CD14-positive monocyte (primary cell): ENCODE data around the gene FKBP15. TPM values are rescaled to one million over a fixed set of nuclear protein-coding genes. Genes with fewer than 3 reads are reported as not detected.

ENCODE experiments used
- DNase-seq, 3 donors: peaks; one replicate each; pipeline ENCODE4 v3.0.0-alpha.2; 2011 to 2022
- H2AFZ ChIP-seq: 2 replicates; pipeline ENCODE4 v1.6.0; 2012; ENCODE audit warnings: mild to moderate bottlenecking, low read depth, low read length, inconsistent platforms; ENCODE audit not compliant: insufficient read depth, poor library complexity, severe bottlenecking
- H3K27ac ChIP-seq, 2 donors: 1 replicate in 1 of 2; 2 replicates in 1 of 2; pipeline ENCODE4 v1.5.1; 2012 to 2013; ENCODE audit warnings: low read length in 2 of 2, control low read depth in 1 of 2, inconsistent platforms in 1 of 2, low read depth in 1 of 2, mild to moderate bottlenecking in 1 of 2
- H3K27me3 ChIP-seq, 2 donors: one replicate each; pipeline versions ENCODE4 v1.6.0 to v1.6.1; 2011 to 2013; ENCODE audit warnings: low read length in 2 of 2; ENCODE audit not compliant: control insufficient read depth in 2 of 2, insufficient read depth in 2 of 2
- H3K36me3 ChIP-seq, 2 donors: replicated peaks in 1 of 2; 1 replicate in 1 of 2; 2 replicates in 1 of 2; pipeline versions ENCODE4 v1.5.1 to v1.6.1; 2012 to 2013; ENCODE audit warnings: low read length in 2 of 2, control low read depth in 1 of 2, inconsistent platforms in 1 of 2, mild to moderate bottlenecking in 1 of 2; ENCODE audit not compliant: insufficient read depth in 2 of 2, control insufficient read depth in 1 of 2
- H3K4me1 ChIP-seq, 2 donors: 1 replicate in 1 of 2; 2 replicates in 1 of 2; pipeline versions ENCODE4 v1.5.1 to v1.6.1; 2012 to 2013; ENCODE audit warnings: low read length in 2 of 2, control low read depth in 1 of 2, inconsistent platforms in 1 of 2, mild to moderate bottlenecking in 1 of 2, moderate library complexity in 1 of 2; ENCODE audit not compliant: insufficient read depth in 2 of 2, control insufficient read depth in 1 of 2
- H3K4me2 ChIP-seq: replicated peaks from 2 replicates; pipeline ENCODE3; 2012; ENCODE audit warnings: low read length, moderate library complexity, mild to moderate bottlenecking; ENCODE audit not compliant: poor library complexity, severe bottlenecking; ENCODE audit errors: extremely low read depth
- H3K4me3 ChIP-seq, 3 experiments: fragments of 200-600 bp in 1 of 3; sonication (generic) in 1 of 3; replicated peaks in 1 of 3; 1 replicate in 2 of 3; 2 replicates in 1 of 3; pipeline ENCODE4 v1.5.1; 2011 to 2013; ENCODE audit warnings: low read length in 3 of 3, mild to moderate bottlenecking in 3 of 3, control low read depth in 2 of 3, low read depth in 2 of 3, inconsistent platforms in 1 of 3, moderate library complexity in 1 of 3
- H3K79me2 ChIP-seq: 2 replicates; pipeline ENCODE4 v1.6.0; 2012; ENCODE audit warnings: mild to moderate bottlenecking, control low read depth, inconsistent platforms, low read length, moderate library complexity; ENCODE audit not compliant: insufficient read depth
- H3K9ac ChIP-seq: 2 replicates; pipeline ENCODE4 v1.6.0; 2017; ENCODE audit warnings: low read length, mild to moderate bottlenecking; ENCODE audit not compliant: insufficient read depth, poor library complexity, severe bottlenecking
- H3K9me3 ChIP-seq, 2 donors: replicated peaks in 1 of 2; 1 replicate in 1 of 2; 2 replicates in 1 of 2; pipeline versions ENCODE4 v1.5.1 to v1.6.1; 2012 to 2013; ENCODE audit warnings: low read length in 2 of 2, control low read depth in 1 of 2; ENCODE audit not compliant: control insufficient read depth in 1 of 2, insufficient read depth in 1 of 2
- H4K20me1 ChIP-seq: 2 replicates; pipeline ENCODE4 v1.6.0; 2012; ENCODE audit warnings: mild to moderate bottlenecking, low read length, control low read depth, moderate library complexity; ENCODE audit not compliant: insufficient read depth
- H3K27ac Mint-ChIP-seq, 7 donors: one replicate each; pipeline ENCODE4 v1.8.0; 2020; ENCODE audit warnings: mild to moderate bottlenecking in 7 of 7, mixed read lengths in 7 of 7, moderate library complexity in 6 of 7, inconsistent platforms in 2 of 7
- H3K27me3 Mint-ChIP-seq, 3 donors: one replicate each; pipeline ENCODE4 v1.8.0; 2021 to 2022; ENCODE audit warnings: low read depth in 3 of 3, mild to moderate bottlenecking in 3 of 3, mixed read lengths in 3 of 3, moderate library complexity in 3 of 3, inconsistent platforms in 1 of 3
- H3K36me3 Mint-ChIP-seq, 2 donors: one replicate each; pipeline ENCODE4 v1.8.0; 2020; ENCODE audit warnings: mixed read lengths in 2 of 2, inconsistent platforms in 1 of 2, mild to moderate bottlenecking in 1 of 2
- H3K4me1 Mint-ChIP-seq: one replicate; pipeline ENCODE4 v1.8.0; 2020; ENCODE audit warnings: mild to moderate bottlenecking, mixed read lengths
- H3K4me3 Mint-ChIP-seq, 2 donors: one replicate each; pipeline ENCODE4 v1.8.0; 2020; ENCODE audit warnings: mild to moderate bottlenecking in 2 of 2, mixed read lengths in 2 of 2, moderate library complexity in 1 of 2
- H3K9me3 Mint-ChIP-seq, 7 donors: one replicate each; pipeline ENCODE4 v1.8.0; 2020 to 2022; ENCODE audit warnings: mixed read lengths in 7 of 7, mild to moderate bottlenecking in 6 of 7, moderate library complexity in 6 of 7, inconsistent platforms in 2 of 7
- WGBS: methylation state at CpG from one replicate; pipeline ENCODE4 v1.1.5; 2013; ENCODE audit warnings: missing lambda C conversion rate; ENCODE audit not compliant: insufficient coverage; 5-methylcytosine and 5-hydroxymethylcytosine counted together
- intact Hi-C, 2 donors: fragments of 100-400 bp; cut with micrococcal nuclease; formaldehyde crosslinking; loops; one replicate each; pipeline versions ENCODE4 v1.15.0 to v1.15.1; 2023
- polyA plus RNA-seq, 3 donors: library from polyadenylated mRNA; depleted of rRNA in 1 of 3; unstranded in 2 of 3; stranded (reverse) in 1 of 3; fragments of 300-500 nt in 2 of 3; fragments of >200 nt in 1 of 3; fragmentation: Illumina TruSeq in 2 of 3; gene quantifications; 1 replicate in 2 of 3; 2 replicates in 1 of 3; pipeline ENCODE4 v1.2.3, GENCODE V29; 2012 to 2021
- TF ChIP-seq, protein P1 (sequence below): fragments of 200-600 bp; IDR thresholded peaks from one replicate; pipeline ENCODE4 v1.8.0; 2022; ENCODE audit warnings: antibody characterized with exemption, mild to moderate bottlenecking

FKBP15 gene
- polyA plus RNA-seq, 3 donors = 32.3 to 120 (median 55.7) TPM

DNA sequence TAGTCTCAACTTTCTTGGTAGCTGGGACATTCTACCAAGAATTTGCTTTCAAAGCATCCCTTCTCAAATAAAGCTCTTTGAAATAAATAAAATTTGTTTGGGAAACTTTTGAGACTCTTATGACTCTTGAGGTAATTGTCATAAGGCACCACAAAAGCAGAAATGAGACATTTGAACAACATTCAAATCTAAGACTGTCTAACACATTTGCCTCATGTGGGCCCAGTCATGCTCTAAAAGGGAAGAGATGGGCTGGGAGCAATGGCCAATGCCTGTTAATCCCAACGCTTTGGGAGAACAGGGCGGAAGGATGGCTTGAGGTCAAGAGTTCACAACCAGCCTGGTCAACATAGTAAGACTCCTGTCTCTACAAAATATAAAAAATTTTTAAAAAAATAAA is 43.8 kb downstream of the FKBP15 start:
- Mint-ChIP-seq H3K27ac (peak overlapping the region; percentile 41 to 91 (median 70)), H3K9me3 (peaks cover 0 to 14% (median 2%) of the 10 kb centered on the region in 7 donors), H3K4me3 (no peak overlapping the region), H3K36me3 (peaks cover 87 to 93% of the 10 kb centered on the region in 2 donors), H3K27me3 (no peaks in the 10 kb centered on the region), H3K4me1 (peaks cover 21% of the 10 kb centered on the region)
- Histone ChIP-seq H3K4me1 (peaks cover 0 to 5% of the 10 kb centered on the region in 2 donors), H3K9ac (no peak overlapping the region), H3K4me3 (no peak overlapping the region), H3K36me3 (peaks cover 96 to 100% of the 10 kb centered on the region in 2 donors), H4K20me1 (peaks cover 88% of the 10 kb centered on the region), H2AFZ (no peak overlapping the region), H3K27ac (peak overlapping the region; percentile 49 to 81), H3K27me3 (no peaks in the 10 kb centered on the region), H3K79me2 (peaks cover 36% of the 10 kb centered on the region), H3K9me3 (no peaks in the 10 kb centered on the region), H3K4me2 (no peak overlapping the region)
- peak in 2 of 3 donors; percentile 44 to 49 for DNase-seq
- TF ChIP-seq, protein P1, sequence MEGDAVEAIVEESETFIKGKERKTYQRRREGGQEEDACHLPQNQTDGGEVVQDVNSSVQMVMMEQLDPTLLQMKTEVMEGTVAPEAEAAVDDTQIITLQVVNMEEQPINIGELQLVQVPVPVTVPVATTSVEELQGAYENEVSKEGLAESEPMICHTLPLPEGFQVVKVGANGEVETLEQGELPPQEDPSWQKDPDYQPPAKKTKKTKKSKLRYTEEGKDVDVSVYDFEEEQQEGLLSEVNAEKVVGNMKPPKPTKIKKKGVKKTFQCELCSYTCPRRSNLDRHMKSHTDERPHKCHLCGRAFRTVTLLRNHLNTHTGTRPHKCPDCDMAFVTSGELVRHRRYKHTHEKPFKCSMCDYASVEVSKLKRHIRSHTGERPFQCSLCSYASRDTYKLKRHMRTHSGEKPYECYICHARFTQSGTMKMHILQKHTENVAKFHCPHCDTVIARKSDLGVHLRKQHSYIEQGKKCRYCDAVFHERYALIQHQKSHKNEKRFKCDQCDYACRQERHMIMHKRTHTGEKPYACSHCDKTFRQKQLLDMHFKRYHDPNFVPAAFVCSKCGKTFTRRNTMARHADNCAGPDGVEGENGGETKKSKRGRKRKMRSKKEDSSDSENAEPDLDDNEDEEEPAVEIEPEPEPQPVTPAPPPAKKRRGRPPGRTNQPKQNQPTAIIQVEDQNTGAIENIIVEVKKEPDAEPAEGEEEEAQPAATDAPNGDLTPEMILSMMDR = no peak
- intact Hi-C loops = no loop called here
- no CpG with 5 or more reads among the region's 2 CpGs for WGBS

DNA sequence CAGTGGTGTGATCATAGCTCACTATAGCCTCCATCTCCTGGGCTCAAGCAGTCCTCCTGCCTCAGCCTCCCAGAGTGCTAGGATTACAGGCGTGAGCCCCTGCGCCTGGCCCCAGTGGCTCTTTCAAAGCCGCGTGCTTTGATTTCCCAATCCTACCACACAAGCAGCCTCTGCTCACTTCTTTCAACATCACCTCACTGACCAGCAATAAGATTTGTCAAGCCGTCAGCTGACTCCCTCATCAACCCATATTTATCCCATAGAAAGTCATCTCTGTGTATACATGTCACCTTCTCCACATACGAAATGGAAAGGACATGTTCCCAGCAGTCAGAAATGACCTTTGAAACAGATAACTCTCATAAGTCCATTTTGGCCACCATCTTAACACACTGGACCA is 44.3 kb downstream of the FKBP15 start:
- H3K36me3 ChIP-seq = peaks cover 92 to 100% of the 10 kb centered on the region in 2 donors
- TF ChIP-seq, protein P1 = no peak
- H3K27ac Mint-ChIP-seq = peak overlapping the region; percentile 41 to 91 (median 70)

More for the DNA sequence above, 44.3 kb downstream of the FKBP15 start:
- Histone ChIP-seq H2AFZ (no peak overlapping the region), H3K9ac (no peak overlapping the region), H3K9me3 (no peaks in the 10 kb centered on the region), H3K79me2 (peaks cover 33% of the 10 kb centered on the region), H3K27me3 (no peaks in the 10 kb centered on the region), H4K20me1 (peaks cover 85% of the 10 kb centered on the region), H3K4me1 (peaks cover 0 to 5% of the 10 kb centered on the region in 2 donors), H3K4me3 (no peak overlapping the region), H3K4me2 (no peak overlapping the region), H3K27ac (peak overlapping the region; percentile 3 to 81)
- Mint-ChIP-seq H3K36me3 (peaks cover 87 to 93% of the 10 kb centered on the region in 2 donors), H3K4me1 (peaks cover 21% of the 10 kb centered on the region), H3K4me3 (no peak overlapping the region), H3K9me3 (peaks cover 0 to 14% (median 2%) of the 10 kb centered on the region in 7 donors), H3K27me3 (no peaks in the 10 kb centered on the region)
- 24% methylated on average over 6 of the region's 6 CpGs for WGBS
- peak; percentile 46 to 66 (median 65) for DNase-seq
- intact Hi-C loops = no loop called here
